CD4-positive, alpha-beta T cell treated with Interleukin-6 for 4 hours (primary cell): ENCODE data around the gene LMO1.

Source experiments
- DNase-seq: peaks from one replicate; pipeline ENCODE4 v3.0.0-alpha.2; 2020; ENCODE audit warnings: mixed read lengths

Gene LMO1

GRCh38 chr11:8242499-8243280 lies 21.0 kb downstream of the LMO1 start:
- no peak for DNase-seq

GRCh38 chr11:8242118-8242475 lies 21.6 kb downstream of the LMO1 start:
- DNase-seq, result no peak

DNA sequence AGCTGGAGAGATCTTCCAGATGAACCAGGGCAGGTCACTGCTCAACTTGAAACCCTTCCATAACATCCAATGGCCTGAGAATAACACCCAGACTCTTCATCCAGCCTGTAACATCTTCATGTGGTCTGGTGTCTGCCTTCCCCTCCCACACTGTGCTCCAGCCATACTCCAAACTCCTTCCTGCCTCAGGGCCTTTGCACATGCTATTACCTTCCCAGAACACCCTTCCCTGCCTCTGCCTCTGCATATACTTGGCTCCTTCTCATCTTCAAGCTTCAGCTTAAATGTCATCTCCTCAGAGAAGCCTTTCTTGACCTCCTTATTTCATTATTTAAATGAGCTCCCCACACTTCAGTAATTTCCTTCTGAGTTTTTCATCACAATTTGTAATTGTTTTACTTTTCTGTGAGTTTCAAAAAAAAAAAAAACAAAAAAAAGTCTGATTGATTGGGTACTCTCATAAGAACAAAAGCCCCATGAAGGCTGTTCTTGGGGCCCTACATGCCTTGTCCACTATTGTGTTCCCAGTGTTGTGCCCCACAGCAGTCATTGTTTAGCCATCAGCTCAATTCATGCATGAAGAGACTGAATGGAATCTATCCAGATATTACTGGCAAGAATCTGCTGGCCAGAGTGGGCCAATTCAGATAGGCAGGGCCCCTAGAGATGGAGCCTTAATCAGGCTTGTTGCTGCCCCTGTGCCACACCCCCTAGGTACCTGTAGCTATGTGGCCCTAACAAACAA lies 22.1 kb downstream of the LMO1 start:
- DNase-seq, result no peak

- DNase-seq, result no peak
Measured at GRCh38 chr11:8239536-8240228, 24.0 kb downstream of the LMO1 start.

- DNase-seq, result no peak
Measured at GRCh38 chr11:8239040-8239439, 24.6 kb downstream of the LMO1 start.

- no peak for DNase-seq
Measured at GRCh38 chr11:8237453-8237852, 26.2 kb downstream of the LMO1 start.

- no peak for DNase-seq
Measured at GRCh38 chr11:8235925-8236324, 27.8 kb downstream of the LMO1 start.

- DNase-seq, result no peak
Measured at GRCh38 chr11:8234910-8235309, 28.8 kb downstream of the LMO1 start.

- DNase-seq, result no peak
Measured at GRCh38 chr11:8234425-8234821, 29.3 kb downstream of the LMO1 start.

GRCh38 chr11:8233691-8234424 lies 29.8 kb downstream of the LMO1 start:
- DNase-seq, result no peak

- no peak for DNase-seq
Measured at GRCh38 chr11:8232849-8233606, 30.6 kb downstream of the LMO1 start.

- DNase-seq, result no peak
Measured at GRCh38 chr11:8232414-8232813, 31.3 kb downstream of the LMO1 start.

GRCh38 chr11:8231979-8232378 lies 31.7 kb downstream of the LMO1 start:
- DNase-seq, result no peak

GRCh38 chr11:8230921-8231847 lies 32.5 kb downstream of the LMO1 start:
- no peak for DNase-seq

DNA sequence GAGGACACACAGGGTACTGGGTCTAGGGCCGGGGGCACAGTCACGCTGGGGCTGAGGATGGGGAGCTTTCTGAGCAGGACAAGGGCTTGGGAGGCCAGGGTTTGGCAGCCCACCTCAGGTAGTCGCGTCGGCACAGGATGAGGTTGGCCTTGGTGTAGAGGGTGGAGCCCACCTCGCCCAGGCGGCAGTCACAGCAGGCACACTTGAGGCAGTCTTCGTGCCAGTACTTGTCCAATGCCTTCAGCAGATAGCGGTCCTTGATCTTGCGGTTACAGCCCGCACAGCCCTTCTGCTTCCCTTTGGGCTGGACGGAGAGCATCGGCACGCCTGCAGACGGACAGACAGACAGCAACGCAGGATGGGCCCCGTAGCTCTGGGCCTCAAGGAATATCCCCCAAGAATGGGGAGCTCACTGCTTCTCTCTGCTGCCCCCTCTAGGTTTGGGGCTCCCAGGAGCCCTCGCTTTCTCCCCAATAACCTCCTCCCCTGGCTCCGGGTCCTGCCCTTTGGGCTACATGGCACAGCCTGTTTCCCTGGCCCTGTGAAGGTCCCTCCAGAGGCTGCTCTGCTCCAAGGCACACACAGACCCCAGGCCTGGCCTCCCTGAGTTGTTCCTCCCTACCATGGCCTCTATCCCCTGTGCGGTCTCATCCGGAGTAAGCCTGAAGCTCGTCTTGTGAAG lies 33.4 kb downstream of the LMO1 start:
- DNase-seq, result no peak

GRCh38 chr11:8229299-8230177 lies 34.1 kb downstream of the LMO1 start:
- DNase-seq, result no peak

DNA sequence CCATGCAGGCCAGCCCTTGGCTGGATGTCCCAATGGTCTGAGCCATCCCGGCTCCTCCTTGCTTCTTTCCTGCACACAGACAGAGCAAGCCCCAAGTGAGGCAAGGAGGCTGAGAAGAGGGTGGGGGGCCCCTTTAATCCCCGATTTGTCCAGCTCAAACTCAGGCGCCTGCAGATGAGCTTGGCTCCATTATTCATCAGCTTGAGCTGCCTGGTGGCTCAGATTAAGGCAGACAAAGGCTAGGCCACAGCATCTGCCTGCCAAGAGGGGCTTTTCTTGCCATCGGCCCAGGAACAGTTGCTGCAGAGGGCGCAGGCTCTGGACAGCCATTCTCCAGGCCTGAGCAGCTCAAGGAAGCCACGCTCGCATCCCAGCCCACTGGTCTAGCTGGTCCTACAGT lies 35.4 kb downstream of the LMO1 start:
- DNase-seq, result no peak

DNA sequence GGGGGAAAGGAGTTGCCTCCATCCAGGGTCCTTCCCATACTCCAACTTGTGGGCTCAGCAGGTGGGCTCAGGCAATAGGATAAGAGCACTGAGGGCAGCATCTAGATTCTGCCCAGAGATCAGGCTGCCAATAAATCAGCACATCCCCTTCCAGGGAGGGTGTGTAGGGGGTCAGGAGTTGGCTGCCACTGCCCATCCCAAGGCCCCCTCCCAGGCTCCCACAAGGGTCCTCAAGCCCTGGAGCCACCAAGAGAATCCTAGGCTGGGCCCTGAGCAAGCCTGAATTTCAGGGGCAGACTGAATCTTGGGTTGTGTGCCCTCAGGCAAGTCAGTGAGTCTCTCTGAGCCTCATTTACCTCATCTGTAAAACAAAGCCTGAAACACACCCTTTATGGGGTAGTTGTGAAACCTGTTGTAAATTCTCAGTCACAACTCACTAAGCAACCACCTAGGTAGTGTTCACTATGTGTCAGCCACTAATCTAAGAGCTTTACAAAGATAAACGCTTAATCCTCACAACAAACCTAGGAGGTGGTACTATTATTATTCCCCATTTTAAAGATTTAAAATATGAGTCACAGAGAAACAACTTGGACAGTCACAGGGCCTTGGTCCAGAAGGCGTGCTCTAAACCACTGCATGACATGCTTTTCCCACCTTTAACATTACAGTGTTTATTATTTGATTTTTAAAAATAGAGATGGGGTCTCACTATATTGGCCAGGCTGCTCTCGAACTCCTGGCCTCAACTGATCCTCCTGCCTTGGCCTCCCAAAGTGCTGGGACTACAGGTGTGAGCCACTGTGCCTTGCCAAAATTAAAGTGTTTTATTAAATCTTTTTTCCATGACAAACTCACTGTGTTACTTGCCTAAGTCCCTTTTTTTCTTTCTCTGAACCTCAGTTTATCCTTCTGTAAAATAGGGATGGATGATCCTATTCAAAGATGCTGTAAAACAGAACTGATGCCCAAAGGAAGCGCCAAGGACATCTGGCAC lies 36.2 kb downstream of the LMO1 start:
- no peak for DNase-seq
